NCI-H128 (cell line): ENCODE results near the gene ECE1.

Source experiments
- DNase-seq: peaks from one replicate; lab custom pipeline; 2025; ENCODE audit not compliant: unreplicated experiment; lab: John Stamatoyannopoulos, UW

The ECE1 gene

GRCh38 chr1:21325731-21326387 is 35.6 kb upstream of the ECE1 start:
- DNase-seq = no peak

GRCh38 chr1:21325231-21325718 is 35.0 kb upstream of the ECE1 start:
- DNase-seq = no peak

- no peak for DNase-seq
Observed at GRCh38 chr1:21324368-21325141, 34.3 kb upstream of the ECE1 start.

GRCh38 chr1:21323091-21323490 is 32.8 kb upstream of the ECE1 start:
- DNase-seq = no peak

- DNase-seq = no peak
Observed at GRCh38 chr1:21322681-21323016, 32.4 kb upstream of the ECE1 start.

- DNase-seq = no peak
Observed at GRCh38 chr1:21321963-21322680, 31.9 kb upstream of the ECE1 start.

- no peak for DNase-seq
Observed at GRCh38 chr1:21320410-21321108, 30.3 kb upstream of the ECE1 start.

GRCh38 chr1:21319447-21320407 is 29.5 kb upstream of the ECE1 start:
- no peak for DNase-seq

GRCh38 chr1:21318714-21319159 is 28.5 kb upstream of the ECE1 start:
- DNase-seq = no peak

- no peak for DNase-seq
Observed at GRCh38 chr1:21318057-21318713, 27.9 kb upstream of the ECE1 start.

GRCh38 chr1:21317690-21318043 is 27.4 kb upstream of the ECE1 start:
- no peak for DNase-seq

- no peak for DNase-seq
Observed at GRCh38 chr1:21317035-21317689, 26.9 kb upstream of the ECE1 start.

GRCh38 chr1:21314743-21315396 is 24.6 kb upstream of the ECE1 start:
- DNase-seq = no peak

GRCh38 chr1:21313886-21314721 is 23.8 kb upstream of the ECE1 start:
- no peak for DNase-seq

- DNase-seq = no peak
Observed at GRCh38 chr1:21313203-21313885, 23.1 kb upstream of the ECE1 start.

GRCh38 chr1:21312407-21312992 is 22.2 kb upstream of the ECE1 start:
- DNase-seq = no peak

- no peak for DNase-seq
Observed at GRCh38 chr1:21311016-21311415, 20.8 kb upstream of the ECE1 start.
